Measurements from ENCODE around the gene COL6A5. TPM values are rescaled to one million over a fixed set of nuclear protein-coding genes. Genes with fewer than 3 reads are reported as not detected.
"Not testable (repeated sequence)": the region's sequence is repeated elsewhere in the genome, so short reads cannot be mapped to it uniquely, and the experiment has no call there.

The COL6A5 gene
- total RNA-seq, 1 donor from 2014 or later, result under 0.01 TPM

DNA sequence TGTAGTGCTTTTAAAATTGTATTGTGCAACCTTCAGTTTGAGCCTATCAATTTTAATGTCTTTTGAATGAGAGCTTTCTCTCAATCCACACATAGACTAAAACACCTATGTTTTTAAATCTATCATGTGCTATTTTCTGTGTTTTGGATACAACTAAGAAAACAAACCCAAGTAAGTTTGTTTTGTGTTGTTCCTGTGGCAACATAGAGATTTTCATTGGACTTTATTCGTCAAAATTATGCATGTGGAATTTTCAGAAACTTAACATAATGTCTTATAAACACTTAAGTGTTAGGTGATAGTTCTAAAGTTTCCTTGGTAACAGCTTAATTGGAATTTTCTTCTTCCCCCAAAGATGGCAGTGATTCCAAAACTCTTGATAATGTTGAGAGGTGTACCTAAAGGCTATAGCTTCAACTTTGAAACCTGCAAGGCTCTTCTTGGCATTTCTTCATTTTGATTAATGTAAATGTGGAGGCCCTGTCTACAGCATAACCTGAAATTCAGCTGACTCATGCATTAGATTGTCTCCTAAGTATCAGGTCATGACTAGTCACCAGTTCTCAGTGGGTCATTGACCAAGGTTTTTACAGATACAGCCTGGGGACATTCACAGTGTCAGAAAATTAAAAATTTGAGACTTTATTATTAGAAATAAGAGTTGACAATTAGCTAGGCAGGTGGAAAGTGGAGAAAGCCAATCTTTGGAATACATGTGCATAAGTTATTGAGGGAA, 44.4 kb downstream of the COL6A5 start:
- peak; percentile 13 for DNase-seq (ENCODE audit: low read depth)

- no peak for DNase-seq (ENCODE audit: low read depth)
These were observed 46.8 kb downstream of the COL6A5 start for GRCh38 chr3:130392266-130392665.

GRCh38 chr3:130393594-130393993, 48.1 kb downstream of the COL6A5 start:
- no peak for DNase-seq (ENCODE audit: low read depth)

GRCh38 chr3:130395331-130395730, 49.9 kb downstream of the COL6A5 start:
- no peak for DNase-seq (ENCODE audit: low read depth)

DNA sequence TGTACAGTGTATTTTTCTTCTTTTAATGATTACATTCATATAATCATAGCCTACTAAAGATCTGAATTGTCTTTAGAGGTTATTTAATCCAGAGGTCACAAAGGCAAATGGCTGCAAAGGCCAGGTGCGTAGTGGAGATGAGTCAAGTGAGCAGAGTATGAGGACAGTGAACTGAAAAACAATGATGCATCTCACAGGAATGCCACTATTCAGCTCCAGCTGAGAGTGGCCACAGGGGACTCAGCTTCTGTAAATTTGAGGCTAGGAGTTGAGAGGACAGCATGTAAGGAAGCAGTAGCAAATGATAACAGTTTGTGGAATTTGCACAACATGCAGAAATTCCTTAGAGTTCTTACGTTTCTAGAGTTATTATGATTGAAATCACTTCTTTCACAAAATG, 50.4 kb downstream of the COL6A5 start:
- peak; percentile 72 for DNase-seq (ENCODE audit: low read depth)

DNA sequence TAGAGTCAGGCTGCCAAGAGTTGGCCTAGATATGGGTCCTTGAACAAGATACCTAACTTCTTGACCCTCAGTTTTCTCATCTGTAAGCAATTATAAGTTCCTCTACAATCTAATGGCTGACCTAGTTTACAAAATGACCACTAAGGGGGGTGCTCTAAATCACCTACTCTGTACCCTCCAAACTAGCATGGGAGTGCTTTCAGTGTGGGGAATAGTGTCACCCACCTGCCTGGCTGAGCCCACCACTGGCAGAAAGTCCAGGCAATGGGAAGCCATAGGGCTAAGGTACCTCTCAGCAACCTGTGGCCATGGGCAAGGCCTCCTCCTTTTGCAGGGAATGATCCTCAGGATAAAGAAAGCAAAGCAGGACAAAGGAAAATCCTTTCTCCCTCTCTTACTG, 58.9 kb downstream of the COL6A5 start:
- DNase-seq (ENCODE audit: low read depth), result no peak

DNA sequence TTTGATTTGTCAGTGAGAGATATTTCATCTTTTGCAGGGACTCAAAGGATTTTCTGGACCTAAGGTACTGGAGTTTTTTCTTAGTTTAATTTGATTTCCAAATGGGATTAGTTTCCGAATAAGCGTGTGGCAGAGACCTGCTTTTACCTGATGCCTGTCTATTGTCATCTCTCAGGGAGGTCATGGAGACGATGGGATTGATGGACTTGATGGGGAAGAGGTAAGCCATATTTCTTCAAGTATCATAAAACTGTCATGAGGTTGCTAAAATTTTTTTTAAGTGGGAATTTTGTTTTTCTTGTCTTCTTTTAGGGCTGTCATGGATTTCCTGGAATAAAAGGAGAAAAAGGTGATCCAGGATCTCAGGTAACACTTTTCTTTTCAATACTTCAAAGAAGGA, 60.5 kb downstream of the COL6A5 start:
- no peak for DNase-seq (ENCODE audit: low read depth)

DNA sequence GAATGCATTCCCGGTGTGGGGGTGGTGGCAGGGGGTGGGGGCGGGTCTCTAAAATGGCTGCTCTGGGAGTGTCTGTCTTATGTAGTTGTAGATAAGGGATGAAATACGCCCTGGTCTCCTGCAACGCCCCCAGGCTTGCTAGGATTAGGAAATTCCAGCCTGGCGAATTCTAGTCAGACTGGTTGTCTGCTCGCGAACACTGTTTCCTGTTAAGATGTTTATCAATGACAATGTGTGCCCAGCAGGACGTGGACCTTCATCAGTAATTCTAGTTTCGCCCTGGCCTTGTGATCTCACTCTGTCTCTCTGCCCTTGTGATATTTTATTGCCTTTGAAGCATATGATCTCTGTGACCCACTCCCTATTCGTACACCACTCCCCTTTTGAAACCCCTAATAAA, 62.8 kb downstream of the COL6A5 start:
- not testable (repeated sequence) for DNase-seq (ENCODE audit: low read depth)

GRCh38 chr3:130411320-130411719, 65.8 kb downstream of the COL6A5 start:
- DNase-seq (ENCODE audit: low read depth), result no peak

DNA sequence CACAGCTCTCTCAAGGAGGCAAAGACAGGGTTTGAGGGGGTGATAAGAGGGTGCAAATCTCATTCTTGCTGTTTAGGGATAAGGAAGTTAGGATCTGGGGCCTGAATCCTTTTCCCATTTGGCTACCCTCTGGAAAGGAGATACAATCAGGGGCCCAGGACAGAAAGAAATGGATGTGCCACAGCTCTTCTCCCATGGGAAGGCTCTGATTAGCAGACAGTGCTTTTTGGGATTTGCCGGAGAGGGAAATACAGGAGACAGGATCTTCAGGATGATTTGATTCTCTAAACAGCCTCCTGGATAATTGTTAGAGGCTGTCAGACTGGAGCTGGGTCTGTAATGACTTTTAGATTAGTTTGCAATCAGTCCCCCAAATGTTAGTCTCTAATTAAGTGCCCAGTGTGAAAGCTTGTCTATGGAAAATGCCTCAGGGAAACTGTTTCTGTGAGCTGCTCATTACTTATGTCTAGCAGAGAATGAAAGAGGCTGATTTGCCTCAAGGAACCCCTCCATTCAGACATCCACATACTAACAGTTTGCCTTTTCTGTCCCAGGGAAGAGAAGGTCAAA, 67.6 kb downstream of the COL6A5 start:
- DNase-seq (ENCODE audit: low read depth), result no peak

DNA sequence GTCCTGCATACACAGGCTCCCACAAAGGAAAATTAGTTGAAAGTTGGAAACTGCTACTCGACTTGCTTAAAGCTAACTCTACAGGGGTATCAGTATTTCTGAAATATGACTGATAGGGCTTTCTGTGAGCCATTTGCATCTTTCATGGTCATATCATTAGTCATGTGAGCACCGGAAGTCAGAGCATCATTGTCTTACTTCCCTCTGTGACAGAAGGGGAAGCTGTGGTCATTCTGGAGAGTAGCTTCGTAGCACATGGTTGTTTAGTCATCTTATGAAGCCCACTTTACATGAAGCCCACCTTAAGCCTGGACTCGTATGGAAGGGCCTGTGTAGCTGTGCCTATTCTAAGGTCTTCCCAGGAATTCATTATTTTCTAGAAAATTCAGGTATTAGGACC, 69.0 kb downstream of the COL6A5 start:
- DNase-seq (ENCODE audit: low read depth), result no peak

- no peak for DNase-seq (ENCODE audit: low read depth)
These were observed 75.0 kb downstream of the COL6A5 start for GRCh38 chr3:130420466-130420865.

DNA sequence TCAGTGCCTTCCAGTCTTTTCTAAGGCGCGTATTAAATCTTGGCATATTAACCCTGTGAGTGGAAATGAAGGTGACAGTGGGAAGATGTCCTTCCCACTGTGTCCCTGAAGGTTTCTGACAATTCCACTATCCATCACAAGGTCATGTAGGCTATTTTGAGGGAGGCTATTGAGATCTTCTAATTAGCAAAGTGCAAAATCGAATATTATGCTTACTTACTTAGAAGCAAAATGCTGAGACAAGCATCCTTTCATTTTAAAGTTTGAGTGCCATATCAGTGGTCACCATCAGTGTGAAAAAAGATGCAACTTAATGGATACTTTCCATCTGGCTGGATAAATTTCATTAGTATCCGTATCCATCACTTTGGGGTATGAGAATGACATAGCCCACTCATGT, 77.6 kb downstream of the COL6A5 start:
- no peak for DNase-seq (ENCODE audit: low read depth)

DNA sequence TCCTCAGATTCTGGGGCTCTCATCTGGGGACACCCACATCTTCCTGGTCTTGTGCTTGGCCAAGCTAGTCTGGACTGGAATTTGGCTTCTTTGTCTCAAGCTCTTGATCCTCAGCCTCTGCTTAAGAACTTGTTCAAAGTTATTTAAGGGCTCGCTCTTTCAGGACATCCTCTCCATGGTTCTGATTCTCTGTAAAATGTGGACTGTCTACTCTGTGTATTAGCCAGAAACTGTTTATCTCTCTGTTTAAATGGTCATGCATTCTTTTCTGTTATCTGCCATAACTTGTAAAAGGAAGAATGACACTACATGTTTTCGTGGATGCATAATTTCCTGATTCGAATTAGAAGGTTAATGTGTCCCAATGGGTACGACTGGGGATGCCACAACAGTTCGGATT, 79.4 kb downstream of the COL6A5 start:
- no peak for DNase-seq (ENCODE audit: low read depth)

- peak; percentile 37 for DNase-seq (ENCODE audit: low read depth)
These were observed 80.0 kb downstream of the COL6A5 start for GRCh38 chr3:130425484-130425883.

DNA sequence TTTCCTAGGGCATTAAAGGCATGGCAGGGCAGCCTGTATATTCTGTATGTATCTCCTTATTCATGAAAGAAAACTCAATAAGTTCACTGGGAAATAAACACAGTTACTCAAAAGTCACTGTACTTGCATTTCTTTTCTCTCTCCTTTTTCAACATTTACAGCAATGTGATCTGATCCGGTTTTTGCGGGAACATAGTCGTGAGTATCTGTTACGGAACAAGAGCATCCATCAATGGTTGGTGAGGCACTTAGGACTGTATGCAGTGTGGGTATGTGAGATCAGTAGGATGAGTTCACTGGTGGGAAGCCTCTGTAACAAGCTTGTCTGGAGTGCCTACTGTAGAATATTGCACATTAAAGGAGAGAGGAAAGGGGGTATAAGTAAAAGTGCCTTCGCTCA, 80.7 kb downstream of the COL6A5 start:
- no peak for DNase-seq (ENCODE audit: low read depth)

- DNase-seq (ENCODE audit: low read depth), result no peak
These were observed 83.6 kb downstream of the COL6A5 start for GRCh38 chr3:130428871-130429712.

- no peak for DNase-seq (ENCODE audit: low read depth)
These were observed 84.2 kb downstream of the COL6A5 start for GRCh38 chr3:130429713-130430023.

- DNase-seq (ENCODE audit: low read depth), result no peak
These were observed 84.8 kb downstream of the COL6A5 start for GRCh38 chr3:130430266-130430665.

GRCh38 chr3:130432086-130432485, 86.6 kb downstream of the COL6A5 start:
- DNase-seq (ENCODE audit: low read depth), result not testable (repeated sequence)

DNA sequence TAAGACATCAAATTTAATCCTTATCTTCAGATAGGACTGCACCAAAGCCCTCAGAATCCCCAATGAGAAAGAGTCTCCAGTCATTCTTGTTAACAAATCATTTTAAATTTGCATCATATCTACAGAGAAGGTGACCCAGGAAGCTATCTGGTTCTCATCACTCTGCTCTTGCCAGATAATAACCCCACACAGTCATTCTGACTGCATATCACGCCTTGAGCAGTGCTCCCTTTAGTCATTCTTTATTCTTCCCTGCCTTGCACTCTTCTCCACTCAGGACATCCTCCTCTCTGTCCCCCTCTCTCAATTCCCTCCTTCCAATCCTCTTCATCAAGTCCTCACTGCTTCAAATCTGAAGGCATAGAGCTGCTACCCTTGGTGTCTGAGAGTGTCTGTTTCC, 87.8 kb downstream of the COL6A5 start:
- no peak for DNase-seq (ENCODE audit: low read depth)

GRCh38 chr3:130442284-130442683, 96.8 kb downstream of the COL6A5 start:
- no peak for DNase-seq (ENCODE audit: low read depth)

DNA sequence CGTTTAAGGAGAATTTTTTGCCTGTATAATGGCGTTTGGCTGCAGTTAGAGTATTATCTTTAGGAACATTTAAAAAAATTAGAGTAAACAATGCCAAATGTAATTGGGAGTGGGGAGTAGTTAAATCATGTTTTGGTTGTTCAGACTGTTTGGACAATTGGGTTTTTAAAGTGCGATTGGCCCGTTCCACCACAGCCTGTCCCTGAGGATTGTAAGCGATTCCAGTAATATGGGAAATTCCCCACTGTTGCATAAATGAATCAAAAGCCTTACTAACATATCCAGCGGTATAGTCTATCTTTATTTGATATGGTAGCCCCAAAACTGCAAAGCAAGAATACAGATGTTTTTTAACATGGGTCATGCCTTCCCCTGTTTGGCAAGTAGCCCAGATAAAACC, 101.4 kb downstream of the COL6A5 start:
- DNase-seq (ENCODE audit: low read depth), result not testable (repeated sequence)

Data from renal cortical epithelial cell (primary cell).